NT2/D1 (cell line): ENCODE results near the gene CHPT1.

Source experiments
- SUZ12 ChIP-seq: IDR thresholded peaks from 2 replicates; pipeline ENCODE4 v1.6.1; 2011; ENCODE audit not compliant: insufficient read length, insufficient read depth; ENCODE audit errors: extremely low read depth
- YY1 ChIP-seq: IDR thresholded peaks from 2 replicates; pipeline ENCODE4 v1.6.1; 2011; ENCODE audit not compliant: insufficient read length, insufficient read depth

- TF ChIP-seq YY1 = no peak
- no peak for TF ChIP-seq SUZ12
These were observed 63.9 kb downstream of the CHPT1 start for GRCh38 chr12:101761350-101761749.
